ENCODE results near the gene JPH3. TPM values are rescaled to one million over a fixed set of nuclear protein-coding genes. Genes with fewer than 3 reads are reported as not detected.
A peak's percentile ranks its signal among the peaks of the same experiment; 100 is the strongest.

The JPH3 gene
- total RNA-seq, 1 experiment from 2014 or later, result 32.7 TPM

DNA sequence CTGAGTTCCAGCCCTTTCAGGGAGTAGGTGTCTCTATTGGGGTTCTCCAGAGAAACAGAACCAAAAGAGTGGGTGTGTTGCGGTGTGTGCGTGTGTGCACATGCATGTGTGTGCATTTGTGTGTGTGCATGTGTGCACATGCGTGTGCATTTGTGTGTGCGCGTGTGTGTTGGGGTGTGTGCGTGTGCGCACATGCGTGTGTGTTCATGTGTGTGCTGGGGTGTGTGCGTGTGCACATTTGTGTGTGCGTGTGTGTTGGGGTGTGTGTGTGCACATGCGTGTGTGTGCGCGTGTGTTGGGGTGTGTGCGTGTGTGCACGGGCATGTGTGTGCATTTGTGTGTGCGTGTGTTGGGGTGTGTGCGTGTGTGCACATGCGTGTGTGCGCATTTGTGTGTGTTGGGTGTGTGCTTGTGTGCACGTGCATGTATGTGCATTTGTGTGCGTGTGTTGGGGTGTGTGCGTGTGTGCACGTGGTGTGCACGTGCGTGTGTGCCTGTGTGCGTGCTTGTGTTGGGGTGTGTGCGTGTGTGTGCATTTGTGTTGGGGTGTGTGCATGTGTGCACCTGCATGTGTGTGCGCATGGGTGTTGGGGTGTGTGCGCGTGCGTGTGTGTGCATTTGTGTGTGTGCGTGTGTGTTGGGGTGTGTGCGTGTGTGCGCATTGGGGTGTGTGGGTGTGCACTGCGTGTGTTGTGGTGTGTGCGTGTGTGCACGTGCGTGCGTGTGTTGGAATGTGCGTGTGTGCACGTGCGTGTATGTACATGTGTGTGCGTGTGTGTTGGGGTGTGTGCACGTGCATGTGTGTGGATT, 38.4 kb upstream of the JPH3 start:
- no peak overlapping the region for H3K9ac ChIP-seq (ENCODE audit: extremely low read depth, insufficient read length, low read length)
- H3K4me3 Mint-ChIP-seq, result peak overlapping the region in 1 of 2 experiments; percentile 61; a peak in 1 of 5 replicates
- no peaks in the 10 kb centered on the region; the same call in none of the 2 replicates for H3K27me3 Mint-ChIP-seq (ENCODE audit: low read depth)
- H3K9me3 Mint-ChIP-seq, result peaks cover 18% of the 10 kb centered on the region in 2 experiments
- H3K4me1 Mint-ChIP-seq, result peaks cover 0 to 6% of the 10 kb centered on the region in 2 experiments; a peak in 3 of 4 replicates
- no peaks in the 10 kb centered on the region for H3K9me3 ChIP-seq (ENCODE audit: control insufficient read depth, low read depth, low read length)
- H3K27ac ChIP-seq (ENCODE audit: insufficient read length, low read depth, low read length), result no peak overlapping the region
- H3K79me1 ChIP-seq (ENCODE audit: insufficient read depth, low read depth, low read length, poor library complexity, severe bottlenecking), result no peaks in the 10 kb centered on the region
- WGBS (ENCODE audit: extremely low coverage, insufficient read length, low lambda C conversion rate), result no CpG with 5 or more reads among the region's 44 CpGs
- H3K4me2 ChIP-seq (ENCODE audit: insufficient read depth, insufficient read length, low read length), result no peak overlapping the region
- H2BK12ac ChIP-seq (ENCODE audit: insufficient read length, low read depth, low read length), result no peak overlapping the region
- peaks cover 0 to 9% (median 6%) of the 10 kb centered on the region in 3 experiments; a peak in 3 of 7 replicates for H3K36me3 Mint-ChIP-seq (ENCODE audit: insufficient read depth in 1 of 3, low read depth in 3 of 3)
- H2BK120ac ChIP-seq (ENCODE audit: low read depth, low read length, poor library complexity, severe bottlenecking), result no peak overlapping the region
- no peak overlapping the region for H3K56ac ChIP-seq (ENCODE audit: insufficient read length, low read depth, low read length)
- H2BK5ac ChIP-seq (ENCODE audit: insufficient read length, low read length), result no peak overlapping the region
- H3K23ac ChIP-seq (ENCODE audit: insufficient read length, low read depth, low read length), result no peak overlapping the region
- no peak for DNase-seq
- no peaks in the 10 kb centered on the region for H3K23me2 ChIP-seq (ENCODE audit: insufficient read length, low read depth, low read length, poor library complexity, severe bottlenecking)
- no peaks in the 10 kb centered on the region for H3K4me1 ChIP-seq (ENCODE audit: insufficient read depth, low read length)
- H4K20me1 ChIP-seq (ENCODE audit: control insufficient read depth, insufficient read depth, insufficient read length), result no peaks in the 10 kb centered on the region
- H2AK5ac ChIP-seq (ENCODE audit: insufficient read length, low read length), result no peak overlapping the region
- H4K91ac ChIP-seq (ENCODE audit: insufficient read length, low read depth, low read length), result no peak overlapping the region
- no peak overlapping the region for H2AFZ ChIP-seq (ENCODE audit: low read length)
- peak overlapping the region; percentile 16 for H4K8ac ChIP-seq (replicated peaks; ENCODE audit: insufficient read length, low read depth, low read length)
- no peak overlapping the region for H4K5ac ChIP-seq (ENCODE audit: insufficient read length, low read depth, low read length)
- no peak overlapping the region for H2BK15ac ChIP-seq (ENCODE audit: low read depth, low read length)
- no peak overlapping the region; the same call in 1 of the 2 replicates for H3K14ac ChIP-seq (ENCODE audit: insufficient read depth, low read length)
- no peak overlapping the region for H2BK20ac ChIP-seq (ENCODE audit: low read depth, low read length, poor library complexity, severe bottlenecking)
- no peak overlapping the region for H3K4ac ChIP-seq (ENCODE audit: low read depth, low read length)
- H3K27ac Mint-ChIP-seq, result peak overlapping the region in 2 of 3 experiments; percentile 80 to 98; a peak in 4 of 7 replicates
- TF ChIP-seq, protein P1, sequence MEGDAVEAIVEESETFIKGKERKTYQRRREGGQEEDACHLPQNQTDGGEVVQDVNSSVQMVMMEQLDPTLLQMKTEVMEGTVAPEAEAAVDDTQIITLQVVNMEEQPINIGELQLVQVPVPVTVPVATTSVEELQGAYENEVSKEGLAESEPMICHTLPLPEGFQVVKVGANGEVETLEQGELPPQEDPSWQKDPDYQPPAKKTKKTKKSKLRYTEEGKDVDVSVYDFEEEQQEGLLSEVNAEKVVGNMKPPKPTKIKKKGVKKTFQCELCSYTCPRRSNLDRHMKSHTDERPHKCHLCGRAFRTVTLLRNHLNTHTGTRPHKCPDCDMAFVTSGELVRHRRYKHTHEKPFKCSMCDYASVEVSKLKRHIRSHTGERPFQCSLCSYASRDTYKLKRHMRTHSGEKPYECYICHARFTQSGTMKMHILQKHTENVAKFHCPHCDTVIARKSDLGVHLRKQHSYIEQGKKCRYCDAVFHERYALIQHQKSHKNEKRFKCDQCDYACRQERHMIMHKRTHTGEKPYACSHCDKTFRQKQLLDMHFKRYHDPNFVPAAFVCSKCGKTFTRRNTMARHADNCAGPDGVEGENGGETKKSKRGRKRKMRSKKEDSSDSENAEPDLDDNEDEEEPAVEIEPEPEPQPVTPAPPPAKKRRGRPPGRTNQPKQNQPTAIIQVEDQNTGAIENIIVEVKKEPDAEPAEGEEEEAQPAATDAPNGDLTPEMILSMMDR (conservative IDR thresholded peaks at IDR 0.05), result no peak
- no peak overlapping the region for H3K18ac ChIP-seq (ENCODE audit: insufficient read length, low read depth, low read length)
- no peaks in the 10 kb centered on the region for H3K79me2 ChIP-seq (ENCODE audit: insufficient read depth, low read length)
- H3T11ph ChIP-seq (ENCODE audit: low read length), result no peak overlapping the region
- H3K27me3 ChIP-seq (ENCODE audit: insufficient read depth, low read length), result no peaks in the 10 kb centered on the region

Measured in H9 (cell line).